GM06990 (cell line): ENCODE data around the gene GBP4.

Experiments
- DNase-seq: peaks from one replicate; pipeline ENCODE4 v3.0.0-alpha.2; 2011; ENCODE audit not compliant: insufficient read length; ENCODE audit errors: extremely low read depth
- H3K27me3 ChIP-seq: replicated peaks from 2 replicates; pipeline ENCODE4 v1.6.0; 2011; ENCODE audit warnings: low read length; ENCODE audit not compliant: control insufficient read depth, insufficient read depth
- H3K36me3 ChIP-seq: 2 replicates; pipeline ENCODE4 v1.5.1; 2011; ENCODE audit warnings: low read length; ENCODE audit not compliant: control insufficient read depth, insufficient read depth
- H3K4me3 ChIP-seq: replicated peaks from 2 replicates; pipeline ENCODE4 v1.5.1; 2011; ENCODE audit warnings: low read depth, mild to moderate bottlenecking, control low read depth, low read length
- CTCF ChIP-seq: IDR thresholded peaks from 2 replicates; pipeline ENCODE4 v1.5.1; 2011; ENCODE audit warnings: low read length, control low read depth, mild to moderate bottlenecking, inconsistent platforms; ENCODE audit not compliant: insufficient read depth, poor library complexity, severe bottlenecking

The GBP4 gene

GRCh38 chr1:89133747-89134146 is 65.0 kb downstream of the GBP4 start:
- Histone ChIP-seq H3K36me3 (no peaks in the 10 kb centered on the region), H3K4me3 (no peak overlapping the region), H3K27me3 (no peaks in the 10 kb centered on the region)
- no peak for TF ChIP-seq CTCF
- DNase-seq: no peak
